Embryonic facial prominence (tissue), 1 donor: ENCODE data around the gene KCNJ6.
A peak's percentile ranks its signal among the peaks of the same experiment; 100 is the strongest.
"Not testable (repeated sequence)": the region's sequence is repeated elsewhere in the genome, so short reads cannot be mapped to it uniquely, and the experiment has no call there.

Experiments used
- DNase-seq: peaks from one replicate; pipeline ENCODE4 v3.0.0-alpha.2; 2016; ENCODE audit errors: extremely low spot score

The KCNJ6 gene

GRCh38 chr21:37737996-37738395, 178.3 kb downstream of the KCNJ6 start:
- DNase-seq, result no peak

GRCh38 chr21:37737507-37737906, 178.8 kb downstream of the KCNJ6 start:
- no peak for DNase-seq

GRCh38 chr21:37734846-37735245, 181.4 kb downstream of the KCNJ6 start:
- no peak for DNase-seq

- DNase-seq, result no peak
Observed at GRCh38 chr21:37732927-37733326, 183.3 kb downstream of the KCNJ6 start.

- DNase-seq, result no peak
Observed at GRCh38 chr21:37724201-37724600, 192.1 kb downstream of the KCNJ6 start.

DNA sequence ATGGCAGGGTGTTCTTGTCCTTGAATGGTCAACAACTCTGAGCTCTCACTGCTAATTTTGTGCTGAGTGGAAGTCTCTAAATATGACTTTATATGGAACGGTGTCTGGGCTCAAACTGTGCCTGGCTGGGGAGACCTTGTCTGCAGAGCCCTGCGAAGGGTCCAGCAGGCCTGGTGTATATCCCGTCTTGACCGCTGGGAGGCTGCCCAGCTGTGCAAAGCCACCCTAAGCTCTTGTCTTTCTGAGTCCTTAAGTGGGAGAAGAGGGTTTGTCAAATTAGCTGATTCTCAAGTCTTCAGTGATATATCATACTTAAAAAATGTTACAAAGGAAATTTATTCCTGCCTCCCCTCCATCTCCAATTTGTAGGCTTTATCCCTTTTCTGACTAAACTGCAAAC, 198.7 kb downstream of the KCNJ6 start:
- no peak for DNase-seq

DNA sequence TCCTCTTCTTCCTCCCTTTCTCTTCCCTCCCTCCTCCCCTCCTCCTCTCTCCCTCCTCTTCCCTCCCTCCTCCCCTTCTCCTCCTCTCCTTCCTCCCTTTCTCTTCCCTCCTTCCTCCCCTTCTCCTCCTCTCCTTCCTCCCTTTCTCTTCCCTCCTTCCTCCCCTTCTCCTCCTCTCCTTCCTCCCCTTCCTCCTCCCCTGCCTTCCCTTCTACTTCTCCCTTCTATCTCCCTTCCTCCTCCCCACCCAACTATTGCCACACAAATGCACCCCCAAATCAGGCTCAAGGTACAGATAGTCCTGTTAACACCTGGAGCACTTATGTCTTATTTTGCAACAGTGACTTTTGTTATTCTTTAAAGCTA, 203.7 kb downstream of the KCNJ6 start:
- DNase-seq, result not testable (repeated sequence)

DNA sequence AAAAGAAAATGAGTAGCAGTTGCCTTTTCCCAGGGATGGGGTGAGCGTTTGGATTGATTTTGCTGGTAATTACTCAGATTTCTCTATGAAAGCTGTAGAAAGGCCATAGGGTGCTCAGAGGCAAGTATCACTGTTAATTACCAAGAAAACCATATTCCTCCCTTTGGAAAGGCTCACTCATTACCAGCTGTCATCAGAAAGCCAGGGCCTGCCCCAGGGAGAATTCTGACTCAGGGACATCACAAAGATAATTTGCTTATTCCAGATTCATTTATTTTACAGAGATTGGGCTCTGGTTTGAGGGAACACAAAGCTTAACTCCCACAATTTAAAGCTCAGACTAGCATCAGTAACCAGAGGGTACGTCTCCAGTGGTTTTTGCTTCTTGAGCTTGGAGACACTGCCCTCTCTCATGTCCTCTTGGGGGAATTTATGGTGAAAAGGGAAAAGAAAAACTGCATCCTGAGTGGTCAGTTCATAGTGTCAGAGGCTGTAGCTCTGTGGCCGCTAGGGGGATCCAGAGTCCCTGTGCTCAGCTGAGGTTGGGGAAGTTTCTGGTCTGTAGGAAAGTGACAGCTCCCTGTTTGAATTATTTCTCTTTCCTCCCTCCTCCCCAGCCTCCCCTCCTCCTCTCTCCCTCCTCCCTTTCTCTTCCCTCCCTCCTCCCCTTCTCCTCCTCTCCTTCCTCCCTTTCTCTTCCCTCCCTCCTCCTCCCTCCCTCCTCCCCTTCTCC, 204.3 kb downstream of the KCNJ6 start:
- peak; percentile 55 for DNase-seq

DNA sequence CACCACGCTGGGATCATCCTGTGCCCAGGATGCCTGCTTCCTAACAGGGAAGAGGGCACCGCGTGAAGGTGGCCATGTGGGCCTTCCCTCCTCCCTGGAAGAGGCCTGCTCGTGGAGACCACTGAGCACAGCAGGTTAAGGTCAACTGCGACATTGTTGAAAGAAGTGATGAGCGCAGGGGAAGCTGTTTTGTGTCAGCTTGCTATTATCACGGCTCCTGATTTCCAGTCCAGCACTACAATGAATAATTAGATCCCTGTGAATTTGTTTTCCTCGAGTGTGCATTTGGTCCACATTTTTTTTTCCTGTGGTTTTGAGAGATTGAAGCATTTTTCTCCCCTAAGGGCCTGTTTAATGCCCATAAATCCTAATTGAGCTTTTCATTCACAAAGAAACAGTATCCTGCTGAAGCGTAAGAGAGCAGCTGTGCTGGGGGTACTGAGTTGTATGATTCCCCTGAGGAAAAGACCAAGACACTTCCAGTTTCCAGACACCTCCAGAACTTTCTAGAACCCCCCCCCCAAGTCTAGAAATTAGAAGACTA, 204.9 kb downstream of the KCNJ6 start:
- no peak for DNase-seq

- peak; percentile 23 for DNase-seq
Observed at GRCh38 chr21:37710546-37711285, 205.5 kb downstream of the KCNJ6 start.

DNA sequence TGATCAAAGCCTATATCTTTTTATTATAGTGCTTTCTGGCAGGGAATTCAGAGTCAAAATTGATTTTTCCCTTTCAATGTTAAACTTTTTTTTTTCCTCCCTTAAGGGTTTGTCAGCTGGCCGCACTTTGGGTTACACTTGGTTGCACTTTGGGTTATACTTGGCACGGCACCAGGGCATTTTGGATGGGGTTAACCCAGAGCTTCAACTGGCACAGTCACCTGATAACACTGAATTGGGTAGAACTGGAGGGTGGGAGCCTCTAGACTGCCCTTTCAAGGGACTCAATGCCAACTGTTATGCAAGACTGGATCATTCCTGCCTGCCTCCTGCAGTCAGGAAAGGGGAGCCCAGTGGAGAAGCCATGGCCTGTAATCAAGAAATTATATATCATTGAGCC, 211.5 kb downstream of the KCNJ6 start:
- DNase-seq, result no peak

DNA sequence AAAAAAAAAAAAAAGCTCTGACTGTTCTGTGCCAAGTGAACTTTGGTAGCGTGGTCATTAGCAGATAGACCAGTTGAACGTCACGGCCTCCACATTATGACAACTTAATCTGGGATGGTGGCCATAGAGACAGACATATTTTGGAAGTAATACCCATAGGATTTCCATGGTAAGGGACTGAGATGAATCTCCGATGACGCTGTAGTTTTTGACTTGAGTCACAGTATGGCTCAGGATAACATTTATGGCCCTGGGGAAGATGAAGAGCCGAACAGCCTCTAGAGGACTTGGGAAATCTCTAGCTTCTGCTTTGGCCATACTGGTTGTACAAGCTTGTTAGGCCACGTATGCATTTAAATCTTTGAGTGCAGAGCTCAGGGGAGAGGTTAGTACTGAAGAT, 214.0 kb downstream of the KCNJ6 start:
- no peak for DNase-seq

GRCh38 chr21:37700641-37701202, 215.5 kb downstream of the KCNJ6 start:
- no peak for DNase-seq

DNA sequence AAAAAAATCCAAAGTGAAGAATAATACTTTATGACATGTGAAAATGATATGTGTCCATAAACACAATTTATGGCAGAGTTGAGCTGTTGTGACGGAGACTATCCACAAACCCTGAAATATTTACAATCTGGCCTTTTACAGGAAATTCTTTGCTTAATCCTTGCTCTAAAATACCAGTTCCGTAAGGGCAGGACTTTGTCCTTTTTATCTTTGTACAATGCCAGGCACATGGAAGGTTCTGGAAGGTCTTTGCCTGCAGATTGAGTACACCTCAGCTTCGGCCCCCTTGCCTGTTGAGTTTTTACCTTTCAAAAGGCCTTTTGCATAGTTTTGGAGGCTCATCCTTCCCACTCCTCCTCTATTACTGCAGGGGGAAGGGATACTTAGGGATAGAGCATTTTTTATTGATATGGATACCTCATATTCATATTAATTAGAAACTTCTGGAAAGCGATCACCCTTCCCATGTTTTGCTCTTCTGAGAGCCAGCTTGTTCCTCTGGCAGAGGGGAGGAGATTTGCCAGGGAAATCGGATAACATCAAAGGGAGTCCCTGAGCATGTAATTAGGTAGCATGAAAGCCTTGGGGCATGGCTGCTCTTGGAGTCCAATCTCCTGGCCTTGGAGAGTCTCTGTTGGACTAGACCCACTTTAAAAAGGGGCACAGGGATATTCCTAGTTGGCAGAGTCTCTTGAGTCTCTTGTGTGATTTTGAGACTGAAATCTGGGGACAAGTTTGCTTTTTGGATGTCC, 217.1 kb downstream of the KCNJ6 start:
- DNase-seq, result no peak

GRCh38 chr21:37696936-37697335, 219.3 kb downstream of the KCNJ6 start:
- no peak for DNase-seq

GRCh38 chr21:37695111-37695510, 221.1 kb downstream of the KCNJ6 start:
- DNase-seq, result no peak

DNA sequence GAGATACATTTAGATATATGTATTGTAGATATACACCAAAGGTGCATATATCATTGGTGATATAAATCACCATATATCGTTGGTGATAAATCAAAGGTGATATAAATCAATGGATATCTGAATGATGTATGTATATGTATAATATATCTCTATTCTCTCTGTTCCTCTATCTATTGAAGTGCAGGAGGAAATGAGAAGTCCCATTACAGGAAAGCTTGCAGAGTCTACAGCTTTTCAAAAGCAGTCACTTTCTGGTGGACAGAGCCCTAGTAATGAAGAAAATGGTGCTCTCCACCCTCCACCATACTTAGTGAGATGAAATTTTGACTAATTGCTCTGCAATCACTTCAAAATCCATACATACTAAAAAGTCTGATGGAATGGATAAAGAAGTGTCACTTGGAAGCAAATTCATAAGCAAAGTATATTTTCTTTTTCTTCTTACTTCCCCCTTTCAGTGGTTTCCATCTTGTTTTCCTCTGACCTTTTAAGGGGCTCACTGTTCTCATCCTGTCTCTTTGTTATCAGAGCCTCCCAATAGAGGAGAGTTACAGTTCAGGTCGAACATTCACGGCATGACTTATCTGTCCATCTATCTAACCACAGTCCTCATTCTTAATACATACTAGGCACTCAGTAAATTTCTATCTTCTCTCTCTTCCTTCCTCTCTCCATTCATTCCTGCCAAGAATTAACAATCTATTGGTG, 227.2 kb downstream of the KCNJ6 start:
- no peak for DNase-seq

GRCh38 chr21:37686991-37687810, 229.1 kb downstream of the KCNJ6 start:
- DNase-seq, result no peak

DNA sequence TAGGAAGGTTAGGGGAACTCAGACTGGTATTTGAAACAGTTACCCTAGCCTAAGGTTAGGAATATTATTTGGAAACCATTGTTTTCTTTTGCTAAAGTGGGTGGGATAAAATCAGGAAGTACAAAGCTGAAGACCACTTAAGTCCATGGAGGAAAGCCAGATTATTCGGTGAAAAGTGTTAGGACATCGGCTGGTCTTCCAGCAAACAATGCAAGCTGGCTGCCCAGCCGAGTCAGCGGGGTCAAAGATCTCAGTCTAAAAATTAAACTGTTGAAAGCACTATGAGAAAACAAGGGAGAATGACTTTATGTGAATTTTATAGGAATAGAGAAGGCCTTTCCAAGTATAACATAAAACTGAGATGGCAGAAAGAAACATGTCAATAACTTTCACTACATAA, 231.7 kb downstream of the KCNJ6 start:
- no peak for DNase-seq

GRCh38 chr21:37684115-37684493, 232.2 kb downstream of the KCNJ6 start:
- no peak for DNase-seq
